ENCODE measurements around the gene COTL1. TPM values are rescaled to one million over a fixed set of nuclear protein-coding genes. Genes with fewer than 3 reads are reported as not detected.

Gene COTL1
- total and polyA plus RNA-seq, 8 donors: 92.7 to 206 (median 119) TPM

GRCh38 chr16:84554627-84555328 lies 63.1 kb downstream of the COTL1 start:
- no peak for TF ChIP-seq CTCF (IDR thresholded peaks at IDR 0.05)
- no peak for ATAC-seq

GRCh38 chr16:84553873-84554399 lies 63.9 kb downstream of the COTL1 start:
- Histone ChIP-seq H3K4me1 (peaks cover 0 to 2% of the 10 kb centered on the region in 2 donors), H3K9me3 (no peaks in the 10 kb centered on the region), H3K36me3 (no peaks in the 10 kb centered on the region), H3K27ac (no peak overlapping the region), H3K4me3 (no peak overlapping the region), H3K27me3 (peaks cover 0 to 5% of the 10 kb centered on the region in 2 donors)
- ATAC-seq (no peak), DNase-seq (no peak)
- no peak for TF ChIP-seq CTCF (IDR thresholded peaks at IDR 0.05)
- intact Hi-C loops (cut with DNase I): no loop called here

More at GRCh38 chr16:84554627-84555328, 63.1 kb downstream of the COTL1 start:
- intact Hi-C loops (cut with DNase I): no loop called here
- Histone ChIP-seq H3K4me3 (no peak overlapping the region), H3K27me3 (peaks cover 0 to 5% of the 10 kb centered on the region in 2 donors), H3K9me3 (no peaks in the 10 kb centered on the region), H3K4me1 (no peaks in the 10 kb centered on the region), H3K27ac (no peak overlapping the region), H3K36me3 (no peaks in the 10 kb centered on the region)
- no peak for DNase-seq

DNA sequence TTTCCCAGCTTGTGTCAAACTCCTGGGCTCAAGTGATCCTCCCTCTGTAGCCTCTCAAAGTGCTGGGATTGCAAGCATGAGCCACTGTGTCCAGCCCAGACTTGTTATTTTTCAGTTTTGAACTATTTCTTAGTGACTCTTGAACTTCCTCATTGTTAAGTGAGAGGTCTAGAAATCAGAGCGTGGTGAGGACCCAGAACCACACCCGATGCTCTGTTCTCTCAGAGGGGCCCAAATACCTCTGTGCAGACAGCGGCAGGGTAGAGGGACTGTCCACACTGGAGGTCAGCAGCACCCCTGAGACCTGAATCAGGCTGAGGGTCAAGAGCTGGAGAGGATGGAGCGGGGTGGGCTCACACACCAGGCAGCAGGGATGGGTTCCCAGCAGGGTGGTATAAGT lies 65.7 kb downstream of the COTL1 start:
- peaks cover 0 to 5% of the 10 kb centered on the region in 2 donors for H3K27me3 ChIP-seq
- DNase-seq (no peak), ATAC-seq (no peak)
- no peak overlapping the region for H3K27ac ChIP-seq
- H3K4me3 ChIP-seq: no peak overlapping the region
- no peak for TF ChIP-seq CTCF (IDR thresholded peaks at IDR 0.05)
- no peaks in the 10 kb centered on the region for H3K9me3 ChIP-seq
- peaks cover 0 to 4% of the 10 kb centered on the region in 2 donors for H3K4me1 ChIP-seq
- intact Hi-C loops (cut with DNase I): no loop called here
- no peaks in the 10 kb centered on the region for H3K36me3 ChIP-seq

DNA sequence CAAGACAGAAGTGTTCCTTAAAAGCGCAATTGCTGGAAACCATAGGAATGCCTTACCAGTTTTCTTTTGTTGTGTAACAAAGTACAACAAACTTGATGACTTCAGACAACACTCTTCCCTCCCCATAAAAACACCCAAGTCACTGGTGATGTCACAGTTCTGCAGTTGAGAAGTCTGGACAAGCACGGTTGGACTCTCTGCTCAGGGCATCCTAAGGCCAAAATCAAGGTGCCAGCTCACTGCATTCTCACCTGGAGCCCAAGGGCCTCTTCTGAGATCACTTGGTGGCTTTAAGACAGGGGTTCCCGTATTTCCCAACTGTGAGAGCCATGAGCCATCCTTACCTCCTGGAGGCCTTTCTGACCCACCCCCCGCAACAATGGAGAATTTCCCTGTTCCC lies 67.8 kb downstream of the COTL1 start:
- Histone ChIP-seq H3K4me1 (peaks cover 0 to 4% of the 10 kb centered on the region in 2 donors), H3K9me3 (no peaks in the 10 kb centered on the region), H3K36me3 (no peaks in the 10 kb centered on the region), H3K4me3 (no peak overlapping the region), H3K27me3 (peaks cover 0 to 8% of the 10 kb centered on the region in 2 donors), H3K27ac (peak overlapping the region; percentile 39 to 63)
- ATAC-seq (no peak), DNase-seq (no peak)
- intact Hi-C loops (cut with DNase I): no loop called here
- no peak for TF ChIP-seq CTCF (IDR thresholded peaks at IDR 0.05)

GRCh38 chr16:84548971-84549844 lies 68.7 kb downstream of the COTL1 start:
- H3K4me3 ChIP-seq: no peak overlapping the region
- H3K9me3 ChIP-seq: no peaks in the 10 kb centered on the region
- intact Hi-C loops (cut with DNase I): no loop called here
- TF ChIP-seq CTCF (IDR thresholded peaks at IDR 0.05): no peak
- peaks cover 0 to 8% of the 10 kb centered on the region in 2 donors for H3K4me1 ChIP-seq
- no peaks in the 10 kb centered on the region for H3K36me3 ChIP-seq
- H3K27me3 ChIP-seq: peaks cover 0 to 17% of the 10 kb centered on the region in 2 donors
- ATAC-seq (peak; percentile 60), DNase-seq (peak in 2 of 4 donors; percentile 42 to 66)
- H3K27ac ChIP-seq: peak overlapping the region; percentile 44 to 63
